ENCODE measurements around the gene TSBP1.

DNA sequence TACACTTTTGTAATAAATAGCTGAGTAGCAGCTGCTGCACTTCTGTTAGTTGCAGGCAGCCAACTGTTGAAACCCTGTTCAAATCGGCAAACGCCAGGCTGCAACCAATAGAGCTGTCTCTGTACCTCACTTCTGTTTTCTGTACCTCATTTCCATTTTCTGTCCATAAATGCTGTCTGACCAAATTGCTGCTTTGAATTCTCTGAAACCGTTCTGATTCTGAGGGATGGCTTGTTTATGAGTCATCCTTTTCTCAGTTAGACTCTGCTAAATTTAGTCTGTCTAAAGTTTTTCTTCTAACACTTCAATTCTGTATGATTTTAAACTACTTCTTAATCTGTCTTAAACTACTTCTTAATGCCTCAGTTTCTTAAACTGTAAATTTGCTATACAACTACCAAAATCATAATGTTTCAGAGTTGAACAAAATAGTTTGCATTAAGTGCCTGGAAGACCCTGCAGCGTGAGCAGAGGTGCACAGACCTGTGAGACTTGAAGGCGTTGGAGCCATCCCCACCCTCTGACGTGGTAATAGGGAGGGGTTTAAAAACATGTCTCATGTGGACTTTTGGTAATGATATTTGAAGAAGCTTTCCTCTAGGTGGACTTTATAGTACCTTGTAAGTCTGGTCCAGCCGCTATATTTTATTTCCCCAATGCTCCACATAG, 25.7 kb upstream of the TSBP1 start:
- TF ChIP-seq, protein P1, sequence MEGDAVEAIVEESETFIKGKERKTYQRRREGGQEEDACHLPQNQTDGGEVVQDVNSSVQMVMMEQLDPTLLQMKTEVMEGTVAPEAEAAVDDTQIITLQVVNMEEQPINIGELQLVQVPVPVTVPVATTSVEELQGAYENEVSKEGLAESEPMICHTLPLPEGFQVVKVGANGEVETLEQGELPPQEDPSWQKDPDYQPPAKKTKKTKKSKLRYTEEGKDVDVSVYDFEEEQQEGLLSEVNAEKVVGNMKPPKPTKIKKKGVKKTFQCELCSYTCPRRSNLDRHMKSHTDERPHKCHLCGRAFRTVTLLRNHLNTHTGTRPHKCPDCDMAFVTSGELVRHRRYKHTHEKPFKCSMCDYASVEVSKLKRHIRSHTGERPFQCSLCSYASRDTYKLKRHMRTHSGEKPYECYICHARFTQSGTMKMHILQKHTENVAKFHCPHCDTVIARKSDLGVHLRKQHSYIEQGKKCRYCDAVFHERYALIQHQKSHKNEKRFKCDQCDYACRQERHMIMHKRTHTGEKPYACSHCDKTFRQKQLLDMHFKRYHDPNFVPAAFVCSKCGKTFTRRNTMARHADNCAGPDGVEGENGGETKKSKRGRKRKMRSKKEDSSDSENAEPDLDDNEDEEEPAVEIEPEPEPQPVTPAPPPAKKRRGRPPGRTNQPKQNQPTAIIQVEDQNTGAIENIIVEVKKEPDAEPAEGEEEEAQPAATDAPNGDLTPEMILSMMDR (IDR thresholded peaks at IDR 0.05) = no peak
- TF ChIP-seq POLR2A (IDR thresholded peaks at IDR 0.05) = no peak

All from body of pancreas (tissue), 4 donors.